GM19351 (cell line): ENCODE results near the gene NKX1-2.
"Not testable (repeated sequence)": the region's sequence is repeated elsewhere in the genome, so short reads cannot be mapped to it uniquely, and the experiment has no call there.

ENCODE experiments used
- ATAC-seq: cut with Tn5 transposase; IDR thresholded peaks from one replicate; pipeline ENCODE4 v1.9.1; 2021; ENCODE audit warnings: mild to moderate bottlenecking, moderate library complexity; ENCODE audit not compliant: unreplicated experiment

The NKX1-2 gene

GRCh38 chr10:124453960-124454610 is 4.2 kb upstream of the NKX1-2 start:
- no peak for ATAC-seq

- ATAC-seq = no peak
Measured at GRCh38 chr10:124451276-124451675, 1.4 kb upstream of the NKX1-2 start.

GRCh38 chr10:124450783-124451057 is 885 bp upstream of the NKX1-2 start:
- ATAC-seq = no peak

GRCh38 chr10:124449170-124450011 is 444 bp downstream of the NKX1-2 start:
- no peak for ATAC-seq

- ATAC-seq = no peak
Measured at GRCh38 chr10:124448696-124449169, 1.1 kb downstream of the NKX1-2 start.

GRCh38 chr10:124447751-124448466 is 1.9 kb downstream of the NKX1-2 start:
- no peak for ATAC-seq

- no peak for ATAC-seq
Measured at GRCh38 chr10:124446830-124447750, 2.7 kb downstream of the NKX1-2 start.

GRCh38 chr10:124441694-124442093 is 8.1 kb downstream of the NKX1-2 start:
- not testable (repeated sequence) for ATAC-seq

GRCh38 chr10:124436191-124436638 is 13.6 kb downstream of the NKX1-2 start:
- ATAC-seq = peak; percentile 85

- not testable (repeated sequence) for ATAC-seq
Measured at GRCh38 chr10:124435683-124436082, 14.2 kb downstream of the NKX1-2 start.

- ATAC-seq = no peak
Measured at GRCh38 chr10:124433461-124433860, 16.4 kb downstream of the NKX1-2 start.

- ATAC-seq = no peak
Measured at GRCh38 chr10:124430077-124430476, 19.8 kb downstream of the NKX1-2 start.

- no peak for ATAC-seq
Measured at GRCh38 chr10:124429576-124429975, 20.3 kb downstream of the NKX1-2 start.

- no peak for ATAC-seq
Measured at GRCh38 chr10:124428207-124428777, 21.5 kb downstream of the NKX1-2 start.

- ATAC-seq = no peak
Measured at GRCh38 chr10:124425227-124425962, 24.4 kb downstream of the NKX1-2 start.

GRCh38 chr10:124423813-124424212 is 26.0 kb downstream of the NKX1-2 start:
- ATAC-seq = no peak

- no peak for ATAC-seq
Measured at GRCh38 chr10:124422742-124423141, 27.1 kb downstream of the NKX1-2 start.

GRCh38 chr10:124420254-124420653 is 29.6 kb downstream of the NKX1-2 start:
- no peak for ATAC-seq

GRCh38 chr10:124419635-124420034 is 30.2 kb downstream of the NKX1-2 start:
- ATAC-seq = no peak
